Liver (tissue), 9 donors: ENCODE data around the gene RLN1. TPM values are rescaled to one million over a fixed set of nuclear protein-coding genes. Genes with fewer than 3 reads are reported as not detected.

Experiments used
- DNase-seq: peaks from one replicate; pipeline ENCODE4 v3.0.0-alpha.2; 2017; ENCODE audit warnings: low spot score
- H3K27ac ChIP-seq, 2 donors: one replicate each; pipeline ENCODE4 v1.7.0; 2013; ENCODE audit warnings: inconsistent platforms in 2 of 2, low read length in 2 of 2, control low read depth in 1 of 2, low read depth in 1 of 2, mild to moderate bottlenecking in 1 of 2
- H3K27me3 ChIP-seq, 4 donors: one replicate each; pipeline versions ENCODE4 v1.6.1 to v1.7.0; 2013; ENCODE audit warnings: low read length in 3 of 4, inconsistent platforms in 1 of 4, mild to moderate bottlenecking in 1 of 4, moderate library complexity in 1 of 4; ENCODE audit not compliant: control insufficient read depth in 4 of 4, insufficient read depth in 4 of 4
- H3K36me3 ChIP-seq, 4 donors: one replicate each; pipeline versions ENCODE4 v1.6.1 to v1.7.0; 2013; ENCODE audit warnings: low read length in 3 of 4, mild to moderate bottlenecking in 3 of 4, low read depth in 1 of 4, moderate library complexity in 1 of 4; ENCODE audit not compliant: control insufficient read depth in 4 of 4, insufficient read depth in 3 of 4
- H3K4me1 ChIP-seq, 4 donors: one replicate each; pipeline versions ENCODE4 v1.6.1 to v1.7.0; 2013; ENCODE audit warnings: low read length in 3 of 4, mild to moderate bottlenecking in 3 of 4, moderate library complexity in 1 of 4; ENCODE audit not compliant: control insufficient read depth in 4 of 4, insufficient read depth in 4 of 4
- H3K4me3 ChIP-seq, 3 donors: one replicate each; pipeline versions ENCODE4 v1.6.1 to v1.7.0; 2013; ENCODE audit warnings: low read length in 3 of 3, control low read depth in 1 of 3, low read depth in 1 of 3, mild to moderate bottlenecking in 1 of 3
- H3K9ac ChIP-seq, 2 donors: one replicate each; pipeline ENCODE4 v1.7.0; 2013; ENCODE audit warnings: low read length in 2 of 2, mild to moderate bottlenecking in 2 of 2, moderate library complexity in 2 of 2, control low read depth in 1 of 2, low read depth in 1 of 2
- H3K9me3 ChIP-seq, 4 donors: one replicate each; pipeline versions ENCODE4 v1.6.1 to v1.7.0; 2013; ENCODE audit warnings: low read length in 3 of 4; ENCODE audit not compliant: control insufficient read depth in 4 of 4
- ATF3 ChIP-seq: IDR thresholded peaks from 2 replicates; pipeline ENCODE4 v1.6.1; 2016; ENCODE audit warnings: antibody characterized with exemption
- CTCF ChIP-seq: fragments of 150-350 bp; IDR thresholded peaks from 2 replicates; pipeline ENCODE4 v1.5.1; 2017; ENCODE audit warnings: improper control_type of control experiment, low read depth, low read length; ENCODE audit not compliant: missing input control
- EGR1 ChIP-seq, 2 donors: IDR thresholded peaks; 2 replicates each; pipeline ENCODE4 v1.6.1; 2016 to 2018; ENCODE audit warnings: antibody characterized with exemption in 2 of 2, low read depth in 2 of 2
- FOXA1 ChIP-seq: IDR thresholded peaks from 2 replicates; pipeline ENCODE4 v1.6.1; 2016; ENCODE audit warnings: antibody characterized with exemption
- FOXA2 ChIP-seq: IDR thresholded peaks from 2 replicates; pipeline ENCODE4 v1.6.1; 2016; ENCODE audit warnings: antibody characterized with exemption
- GABPA ChIP-seq, 2 donors: IDR thresholded peaks in 1 of 2; conservative IDR thresholded peaks in 1 of 2; 2 replicates each; pipeline ENCODE4 v1.6.1; 2016; ENCODE audit warnings: antibody characterized with exemption in 2 of 2, mild to moderate bottlenecking in 1 of 2, moderate library complexity in 1 of 2
- HNF4A ChIP-seq, 2 donors: conservative IDR thresholded peaks; 2 replicates each; pipeline ENCODE4 v1.6.1; 2016; ENCODE audit warnings: antibody characterized with exemption in 2 of 2, mild to moderate bottlenecking in 2 of 2
- HNF4G ChIP-seq: IDR thresholded peaks from 2 replicates; pipeline ENCODE4 v1.6.1; 2016; ENCODE audit warnings: antibody characterized with exemption
- JUND ChIP-seq, 2 donors: IDR thresholded peaks; 2 replicates each; pipeline ENCODE4 v1.6.1; 2016; ENCODE audit warnings: antibody characterized with exemption in 2 of 2
- MAX ChIP-seq: IDR thresholded peaks from 2 replicates; pipeline ENCODE4 v1.6.1; 2016; ENCODE audit warnings: antibody characterized with exemption
- NR2F2 ChIP-seq: IDR thresholded peaks from 2 replicates; pipeline ENCODE4 v1.6.1; 2016; ENCODE audit warnings: antibody characterized with exemption
- RAD21 ChIP-seq, 2 donors: IDR thresholded peaks; 2 replicates each; pipeline ENCODE4 v1.6.1; 2016; ENCODE audit warnings: antibody characterized with exemption in 2 of 2, mild to moderate bottlenecking in 2 of 2
- RXRA ChIP-seq, 2 donors: IDR thresholded peaks; 2 replicates each; pipeline ENCODE4 v1.6.1; 2017 to 2018; ENCODE audit warnings: antibody characterized with exemption in 2 of 2, mild to moderate bottlenecking in 1 of 2
- SP1 ChIP-seq: IDR thresholded peaks from 2 replicates; pipeline ENCODE4 v1.6.1; 2018; ENCODE audit warnings: antibody characterized with exemption, mild to moderate bottlenecking
- TAF1 ChIP-seq: conservative IDR thresholded peaks from 2 replicates; pipeline ENCODE4 v1.6.1; 2016; ENCODE audit warnings: antibody characterized with exemption, mild to moderate bottlenecking
- YY1 ChIP-seq: IDR thresholded peaks from 2 replicates; pipeline ENCODE4 v1.6.1; 2016; ENCODE audit warnings: antibody characterized with exemption, mild to moderate bottlenecking
- WGBS: extraction: QIAGEN DNeasy Blood & Tissue Kit; methylation state at CpG from one replicate; pipeline ENCODE4 v1.1.7; 2013; 5-methylcytosine and 5-hydroxymethylcytosine counted together
- polyA plus RNA-seq, 2 donors: library from polyadenylated mRNA; stranded (reverse) in 1 of 2; unstranded in 1 of 2; fragments of 200-250 nt in 1 of 2; fragments of >200 nt in 1 of 2; fragmentation: Nextera tagmentation in 1 of 2; extraction: Ambion mirVana in 1 of 2; gene quantifications; one replicate each; pipeline versions ENCODE4 v1.2.1 to v1.2.3, GENCODE V29; 2013 to 2015
- total RNA-seq, 2 donors: library from RNA; depleted of rRNA; stranded (reverse); fragments of >200 nt; gene quantifications; one replicate each; pipeline ENCODE4 v1.2.3, GENCODE V29; 2014
- TF ChIP-seq, protein P1 (sequence below): IDR thresholded peaks from 2 replicates; pipeline ENCODE4 v1.6.1; 2016; ENCODE audit warnings: antibody characterized with exemption, mild to moderate bottlenecking
- TF ChIP-seq, protein P2 (sequence below): IDR thresholded peaks from 2 replicates; pipeline ENCODE4 v1.6.1; 2016; ENCODE audit warnings: antibody characterized with exemption
- donor health status: healthy.
- donor health status: healthy.
- donor health status: healthy.
- donor health status: healthy.
- donor health status: healthy.

The RLN1 gene
- total and polyA plus RNA-seq, 4 donors: 0.17 TPM; not detected in 3

GRCh38 chr9:5292141-5292540 is 47.5 kb downstream of the RLN1 start:
- no peak for DNase-seq
- 94% methylated on average over 1 of the region's 1 CpG for WGBS
- TF ChIP-seq ATF3 (no peak), RXRA (IDR thresholded peaks at IDR 0.05) (no peak), GABPA (IDR thresholded peaks at IDR 0.05 in 1 of 2, conservative IDR thresholded peaks at IDR 0.05 in 1 of 2) (no peak), TAF1 (no peak), FOXA1 (no peak), EGR1 (IDR thresholded peaks at IDR 0.05; ENCODE audit: low read depth in 2 of 2) (no peak), SP1 (no peak), RAD21 (IDR thresholded peaks at IDR 0.05) (no peak), HNF4G (no peak), JUND (IDR thresholded peaks at IDR 0.05) (no peak), MAX (no peak), CTCF (no peak)

GRCh38 chr9:5288591-5288990 is 51.1 kb downstream of the RLN1 start:
- no peak overlapping the region for H3K27ac ChIP-seq
- WGBS: 22% methylated on average over 1 of the region's 1 CpG
- H3K4me1 ChIP-seq: no peaks in the 10 kb centered on the region
- H3K9ac ChIP-seq: no peak overlapping the region
- H3K36me3 ChIP-seq: no peaks in the 10 kb centered on the region
- no peaks in the 10 kb centered on the region for H3K9me3 ChIP-seq
- no peak overlapping the region for H3K4me3 ChIP-seq
- TF ChIP-seq RXRA (IDR thresholded peaks at IDR 0.05) (no peak), FOXA2 (no peak), YY1 (no peak), EGR1 (IDR thresholded peaks at IDR 0.05; ENCODE audit: low read depth in 2 of 2) (no peak), CTCF (no peak), MAX (no peak), FOXA1 (no peak), ATF3 (no peak), HNF4G (no peak), SP1 (no peak), RAD21 (IDR thresholded peaks at IDR 0.05) (no peak), NR2F2 (no peak), HNF4A (conservative IDR thresholded peaks at IDR 0.05) (no peak), GABPA (IDR thresholded peaks at IDR 0.05 in 1 of 2, conservative IDR thresholded peaks at IDR 0.05 in 1 of 2) (no peak), JUND (IDR thresholded peaks at IDR 0.05) (no peak), TAF1 (no peak)
- TF ChIP-seq, protein P1, sequence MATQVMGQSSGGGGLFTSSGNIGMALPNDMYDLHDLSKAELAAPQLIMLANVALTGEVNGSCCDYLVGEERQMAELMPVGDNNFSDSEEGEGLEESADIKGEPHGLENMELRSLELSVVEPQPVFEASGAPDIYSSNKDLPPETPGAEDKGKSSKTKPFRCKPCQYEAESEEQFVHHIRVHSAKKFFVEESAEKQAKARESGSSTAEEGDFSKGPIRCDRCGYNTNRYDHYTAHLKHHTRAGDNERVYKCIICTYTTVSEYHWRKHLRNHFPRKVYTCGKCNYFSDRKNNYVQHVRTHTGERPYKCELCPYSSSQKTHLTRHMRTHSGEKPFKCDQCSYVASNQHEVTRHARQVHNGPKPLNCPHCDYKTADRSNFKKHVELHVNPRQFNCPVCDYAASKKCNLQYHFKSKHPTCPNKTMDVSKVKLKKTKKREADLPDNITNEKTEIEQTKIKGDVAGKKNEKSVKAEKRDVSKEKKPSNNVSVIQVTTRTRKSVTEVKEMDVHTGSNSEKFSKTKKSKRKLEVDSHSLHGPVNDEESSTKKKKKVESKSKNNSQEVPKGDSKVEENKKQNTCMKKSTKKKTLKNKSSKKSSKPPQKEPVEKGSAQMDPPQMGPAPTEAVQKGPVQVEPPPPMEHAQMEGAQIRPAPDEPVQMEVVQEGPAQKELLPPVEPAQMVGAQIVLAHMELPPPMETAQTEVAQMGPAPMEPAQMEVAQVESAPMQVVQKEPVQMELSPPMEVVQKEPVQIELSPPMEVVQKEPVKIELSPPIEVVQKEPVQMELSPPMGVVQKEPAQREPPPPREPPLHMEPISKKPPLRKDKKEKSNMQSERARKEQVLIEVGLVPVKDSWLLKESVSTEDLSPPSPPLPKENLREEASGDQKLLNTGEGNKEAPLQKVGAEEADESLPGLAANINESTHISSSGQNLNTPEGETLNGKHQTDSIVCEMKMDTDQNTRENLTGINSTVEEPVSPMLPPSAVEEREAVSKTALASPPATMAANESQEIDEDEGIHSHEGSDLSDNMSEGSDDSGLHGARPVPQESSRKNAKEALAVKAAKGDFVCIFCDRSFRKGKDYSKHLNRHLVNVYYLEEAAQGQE: no peak
- TF ChIP-seq, protein P2, sequence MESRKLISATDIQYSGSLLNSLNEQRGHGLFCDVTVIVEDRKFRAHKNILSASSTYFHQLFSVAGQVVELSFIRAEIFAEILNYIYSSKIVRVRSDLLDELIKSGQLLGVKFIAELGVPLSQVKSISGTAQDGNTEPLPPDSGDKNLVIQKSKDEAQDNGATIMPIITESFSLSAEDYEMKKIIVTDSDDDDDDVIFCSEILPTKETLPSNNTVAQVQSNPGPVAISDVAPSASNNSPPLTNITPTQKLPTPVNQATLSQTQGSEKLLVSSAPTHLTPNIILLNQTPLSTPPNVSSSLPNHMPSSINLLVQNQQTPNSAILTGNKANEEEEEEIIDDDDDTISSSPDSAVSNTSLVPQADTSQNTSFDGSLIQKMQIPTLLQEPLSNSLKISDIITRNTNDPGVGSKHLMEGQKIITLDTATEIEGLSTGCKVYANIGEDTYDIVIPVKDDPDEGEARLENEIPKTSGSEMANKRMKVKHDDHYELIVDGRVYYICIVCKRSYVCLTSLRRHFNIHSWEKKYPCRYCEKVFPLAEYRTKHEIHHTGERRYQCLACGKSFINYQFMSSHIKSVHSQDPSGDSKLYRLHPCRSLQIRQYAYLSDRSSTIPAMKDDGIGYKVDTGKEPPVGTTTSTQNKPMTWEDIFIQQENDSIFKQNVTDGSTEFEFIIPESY: no peak
- DNase-seq: no peak
- peaks cover 0 to 6% (median 2%) of the 10 kb centered on the region in 4 donors for H3K27me3 ChIP-seq

More at GRCh38 chr9:5292141-5292540, 47.5 kb downstream of the RLN1 start:
- peaks cover 0 to 3% (median 1%) of the 10 kb centered on the region in 4 donors for H3K27me3 ChIP-seq
- H3K36me3 ChIP-seq: no peaks in the 10 kb centered on the region
- no peak overlapping the region for H3K4me3 ChIP-seq
- no peaks in the 10 kb centered on the region for H3K4me1 ChIP-seq
- no peak overlapping the region for H3K9ac ChIP-seq
- H3K9me3 ChIP-seq: no peaks in the 10 kb centered on the region
- H3K27ac ChIP-seq: no peak overlapping the region
